Fibroblast of the aortic adventitia (primary cell): ENCODE data around the gene SRGAP3. TPM values are rescaled to one million over a fixed set of nuclear protein-coding genes. Genes with fewer than 3 reads are reported as not detected.

ENCODE experiments used
- DNase-seq: peaks from one replicate; pipeline ENCODE4 v3.0.0-alpha.2; 2010; ENCODE audit warnings: low read depth
- H3K4me3 ChIP-seq: 2 replicates; pipeline ENCODE4 v1.5.1; 2011; ENCODE audit warnings: low read depth, mild to moderate bottlenecking, control low read depth, low read length, moderate library complexity
- CTCF ChIP-seq: IDR thresholded peaks from 2 replicates; pipeline ENCODE4 v1.5.1; 2011; ENCODE audit warnings: mild to moderate bottlenecking, low read length, control low read depth, inconsistent platforms; ENCODE audit not compliant: insufficient read depth
- total RNA-seq: library from RNA; depleted of rRNA; stranded (reverse); fragments of >200 nt; gene quantifications from 2 replicates; pipeline ENCODE4 v1.2.3, GENCODE V29; 2012; ENCODE audit warnings: low replicate concordance

SRGAP3 gene
- total RNA-seq, 1 donor, result 4.6 TPM

- no peak for TF ChIP-seq CTCF
- DNase-seq, result no peak
- no peak overlapping the region for H3K4me3 ChIP-seq
Measured at GRCh38 chr3:9247361-9247940, 2.0 kb downstream of the SRGAP3 start.

DNA sequence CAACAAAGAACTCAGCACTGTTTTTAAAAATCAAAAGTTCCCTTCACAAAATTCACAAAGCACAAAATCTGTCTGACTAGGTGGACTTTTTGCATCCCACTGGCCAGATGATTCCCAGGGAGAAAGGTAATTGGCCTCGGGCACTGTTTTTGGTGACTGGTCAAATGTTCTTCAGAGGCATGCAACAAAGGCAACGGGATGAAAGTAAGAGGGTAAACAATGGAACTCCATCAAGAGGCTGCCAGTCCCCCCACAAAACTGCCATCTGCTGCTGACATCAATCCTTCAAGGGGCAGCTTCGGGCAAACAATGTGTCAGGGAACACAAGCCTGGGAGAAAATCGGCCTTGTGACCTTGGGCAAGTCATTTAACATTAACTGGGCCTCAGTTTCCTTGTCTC lies 3.3 kb downstream of the SRGAP3 start:
- DNase-seq, result no peak
- H3K4me3 ChIP-seq, result no peak overlapping the region
- TF ChIP-seq CTCF, result no peak

DNA sequence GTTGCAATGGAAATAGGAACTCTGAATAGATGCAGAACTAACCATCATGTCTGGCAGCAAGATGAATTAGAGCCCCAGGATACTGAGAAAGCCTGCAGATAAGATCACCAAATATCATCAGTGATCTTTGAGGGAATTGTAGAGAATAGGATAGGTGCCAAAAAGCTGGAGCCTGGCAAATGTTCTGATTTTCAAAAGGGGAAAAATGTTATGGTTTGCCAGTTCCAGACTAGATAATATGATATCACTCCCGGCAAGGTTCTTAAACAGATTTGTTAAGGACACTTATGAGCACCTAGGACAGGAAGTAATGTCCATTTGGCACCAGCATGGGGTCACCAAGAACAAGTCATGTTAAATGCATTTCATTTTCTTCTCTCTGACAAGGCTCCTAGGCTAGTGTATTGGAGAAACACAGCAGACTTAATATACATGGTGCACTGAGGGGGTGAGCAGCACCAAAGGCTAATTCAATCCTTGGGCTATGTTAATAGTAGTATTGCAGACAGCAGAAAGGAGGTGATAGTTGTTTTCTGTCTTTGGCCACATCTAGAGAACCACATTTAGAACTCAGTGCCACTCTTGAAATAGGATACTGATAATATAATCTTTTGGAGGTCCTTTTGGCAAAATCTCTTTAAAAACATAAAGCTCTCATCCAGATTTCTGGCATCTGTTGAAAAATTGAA lies 4.8 kb downstream of the SRGAP3 start:
- no peak for TF ChIP-seq CTCF
- no peak overlapping the region for H3K4me3 ChIP-seq
- no peak for DNase-seq

- DNase-seq, result no peak
- no peak for TF ChIP-seq CTCF
- no peak overlapping the region for H3K4me3 ChIP-seq
Measured at GRCh38 chr3:9241956-9242355, 7.5 kb downstream of the SRGAP3 start.

- no peak for TF ChIP-seq CTCF
- H3K4me3 ChIP-seq, result no peak overlapping the region
- no peak for DNase-seq
Measured at GRCh38 chr3:9239680-9240079, 9.8 kb downstream of the SRGAP3 start.

DNA sequence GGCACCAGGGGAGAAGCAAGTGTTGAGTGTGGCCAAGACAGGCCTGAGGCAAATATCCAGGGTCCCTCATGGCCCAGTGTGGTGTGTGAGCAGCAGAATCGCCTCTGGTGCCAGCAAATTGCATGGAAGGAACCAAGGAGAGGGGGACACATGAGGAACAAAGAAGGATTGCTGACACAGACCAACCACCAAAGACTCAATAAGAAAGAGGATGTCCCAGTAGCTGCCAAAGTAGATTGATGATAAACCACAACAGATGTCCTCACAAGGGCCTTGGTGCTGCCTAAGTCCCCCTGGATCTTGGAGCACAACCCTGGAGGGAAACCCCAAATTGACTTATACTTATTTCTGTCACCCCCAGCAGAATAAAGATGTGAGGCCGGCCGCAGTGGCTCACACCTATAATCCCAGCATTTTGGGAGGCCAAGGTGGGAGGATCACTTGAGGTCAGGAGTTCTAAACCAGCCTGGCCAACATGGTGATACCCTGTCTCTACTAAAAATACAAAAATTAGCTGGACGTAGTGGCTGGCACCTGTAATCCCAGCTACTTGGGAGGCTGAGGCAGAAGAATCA lies 10.6 kb downstream of the SRGAP3 start:
- no peak overlapping the region for H3K4me3 ChIP-seq
- no peak for TF ChIP-seq CTCF
- no peak for DNase-seq
